Activated CD8-positive, alpha-beta T cell treated with anti-CD3 and anti-CD28 coated beads for 36 hours (primary cell): ENCODE data around the gene SLC31A2. TPM values are rescaled to one million over a fixed set of nuclear protein-coding genes. Genes with fewer than 3 reads are reported as not detected.

Experiments
- ATAC-seq: fragments of 200-7000 bp; cut with Tn5 transposase; one replicate; pipeline ENCODE4 v1.10.0; 2021; ENCODE audit warnings: mild to moderate bottlenecking, moderate library complexity
- CTCF ChIA-PET: fragments of 350-600 bp; sonication (Branson Sonifier 250); formaldehyde crosslinking; loops from one replicate; lab custom pipeline; 2021; ENCODE audit warnings: antibody characterized with exemption; lab: Charles Lee
- POLR2A ChIA-PET: fragments of 350-600 bp; sonication (Branson Sonifier 250); formaldehyde crosslinking; loops from one replicate; lab custom pipeline; 2021; ENCODE audit warnings: antibody characterized with exemption; lab: Charles Lee
- DNase-seq: peaks from one replicate; pipeline ENCODE4 v3.0.0-alpha.2; 2020
- H3K27ac Mint-ChIP-seq: one replicate; pipeline ENCODE4 v1.8.0; 2021; ENCODE audit warnings: mild to moderate bottlenecking, mixed read lengths
- H3K27me3 Mint-ChIP-seq: one replicate; pipeline ENCODE4 v1.8.0; 2021; ENCODE audit warnings: mixed read lengths
- H3K36me3 Mint-ChIP-seq: one replicate; pipeline ENCODE4 v1.8.0; 2021; ENCODE audit warnings: low read depth, mixed read lengths
- H3K4me1 Mint-ChIP-seq: one replicate; pipeline ENCODE4 v1.8.0; 2021; ENCODE audit warnings: low read depth, mixed read lengths
- H3K4me3 Mint-ChIP-seq: one replicate; pipeline ENCODE4 v1.8.0; 2021; ENCODE audit warnings: mild to moderate bottlenecking, moderate library complexity, mixed read lengths
- H3K9me3 Mint-ChIP-seq: one replicate; pipeline ENCODE4 v1.8.0; 2021; ENCODE audit warnings: mixed read lengths
- CTCF ChIP-seq: fragments of 200-600 bp; IDR thresholded peaks from one replicate; pipeline ENCODE4 v1.8.0; 2022; ENCODE audit warnings: antibody characterized with exemption, mild to moderate bottlenecking
- intact Hi-C: fragments of 100-400 bp; cut with micrococcal nuclease; formaldehyde crosslinking; loops from one replicate; pipeline ENCODE4 v1.10.0; 2022
- total RNA-seq, 2 experiments: library from RNA; stranded (reverse); gene quantifications; one replicate each; pipeline ENCODE4 v1.2.3, GENCODE V29; 2021

The SLC31A2 gene
- total RNA-seq, 2 experiments from 2014 or later: 1.6 to 3.4 TPM

- ATAC-seq (no peak), DNase-seq (no peak)
- CTCF ChIA-PET: interaction anchor here (0.9 to 2.4 kb wide), 3 partner anchors 9 to 499 kb away, joined by 3 to 18 read pairs (median 4); no protein-coding TSS in a partner anchor
- no peak overlapping the region for H3K4me3 Mint-ChIP-seq
- H3K4me1 Mint-ChIP-seq: peaks cover 33% of the 10 kb centered on the region
- peak overlapping the region; percentile 88 for H3K27ac Mint-ChIP-seq
- no peaks in the 10 kb centered on the region for H3K9me3 Mint-ChIP-seq
- POLR2A ChIA-PET: interaction anchor here (2.5 kb wide), 1 partner anchor 64 kb away, joined by 10 read pairs; the partner anchor contains the start of genes FKBP15 and SLC31A1
- TF ChIP-seq CTCF: no peak
- no peaks in the 10 kb centered on the region for H3K27me3 Mint-ChIP-seq
- peaks cover 11% of the 10 kb centered on the region for H3K36me3 Mint-ChIP-seq
- intact Hi-C loops: no loop called here
Observed at GRCh38 chr9:113156880-113157279, 6.1 kb downstream of the SLC31A2 start.

GRCh38 chr9:113158446-113158845 lies 7.6 kb downstream of the SLC31A2 start:
- ChIA-PET CTCF (interaction anchor here (1.2 kb wide), 1 partner anchor 46 kb away, joined by 3 read pairs; no protein-coding TSS in a partner anchor), POLR2A (interaction anchor here (0.9 kb wide), 1 partner anchor 20 kb away, joined by 7 read pairs; no protein-coding TSS in a partner anchor)
- Mint-ChIP-seq H3K27ac (no peak overlapping the region), H3K27me3 (no peaks in the 10 kb centered on the region), H3K9me3 (no peaks in the 10 kb centered on the region), H3K4me1 (peaks cover 25% of the 10 kb centered on the region), H3K36me3 (peaks cover 15% of the 10 kb centered on the region), H3K4me3 (no peak overlapping the region)
- no peak for ATAC-seq
- no peak for TF ChIP-seq CTCF
- intact Hi-C loops: no loop called here
- DNase-seq: no peak

- ATAC-seq: no peak
- Mint-ChIP-seq H3K4me3 (no peak overlapping the region), H3K27ac (peak overlapping the region; percentile 8), H3K27me3 (no peaks in the 10 kb centered on the region), H3K4me1 (peaks cover 14% of the 10 kb centered on the region), H3K36me3 (peaks cover 18% of the 10 kb centered on the region), H3K9me3 (no peaks in the 10 kb centered on the region)
- intact Hi-C loops: no loop called here
- ChIA-PET POLR2A (interaction anchor here (0.5 kb wide), 1 partner anchor 9 kb away, joined by 4 read pairs; no protein-coding TSS in a partner anchor), CTCF (interaction anchor here (1.1 kb wide), 1 partner anchor 48 kb away, joined by 4 read pairs; no protein-coding TSS in a partner anchor)
- DNase-seq: no peak
- TF ChIP-seq CTCF: no peak
Observed at GRCh38 chr9:113160571-113160970, 9.8 kb downstream of the SLC31A2 start.

DNA sequence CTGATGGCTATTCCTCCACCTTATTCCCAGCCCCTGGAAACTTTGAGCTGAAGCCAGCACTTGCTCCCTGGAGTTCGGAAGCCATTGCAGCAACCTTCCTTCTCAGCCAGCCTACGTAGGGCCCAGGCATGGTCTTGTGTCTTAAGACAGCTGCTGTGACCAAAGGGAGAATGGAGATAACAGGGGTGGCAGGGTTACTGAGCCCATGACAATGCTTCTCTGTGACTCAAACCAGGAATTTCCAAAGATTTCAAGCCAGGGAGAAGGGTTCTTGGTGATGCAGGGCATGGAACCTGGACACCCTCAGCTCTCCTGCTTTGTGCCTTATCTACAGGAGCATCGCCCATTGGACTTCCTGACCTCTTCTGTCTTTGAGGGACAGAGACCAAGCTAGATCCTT lies 12.2 kb downstream of the SLC31A2 start:
- no peak overlapping the region for H3K27ac Mint-ChIP-seq
- DNase-seq (no peak), ATAC-seq (no peak)
- no peaks in the 10 kb centered on the region for H3K4me1 Mint-ChIP-seq
- H3K36me3 Mint-ChIP-seq: peaks cover 30% of the 10 kb centered on the region
- intact Hi-C loops: no loop called here
- no peak for TF ChIP-seq CTCF
- ChIA-PET POLR2A (interaction anchor here (1.2 to 1.6 kb wide), 3 partner anchors 8 to 59 kb away, joined by 3 to 5 read pairs (median 5); partner anchors contain the start of gene SLC31A2), CTCF (interaction anchor here (1.1 to 1.3 kb wide), 2 partner anchors 12 to 492 kb away, joined by 3 to 4 read pairs; partner anchors contain the start of gene SLC31A2)
- H3K27me3 Mint-ChIP-seq: no peaks in the 10 kb centered on the region
- H3K4me3 Mint-ChIP-seq: no peak overlapping the region
- H3K9me3 Mint-ChIP-seq: no peaks in the 10 kb centered on the region

- Mint-ChIP-seq H3K27ac (no peak overlapping the region), H3K27me3 (no peaks in the 10 kb centered on the region), H3K4me1 (no peaks in the 10 kb centered on the region), H3K4me3 (no peak overlapping the region), H3K36me3 (peaks cover 35% of the 10 kb centered on the region), H3K9me3 (no peaks in the 10 kb centered on the region)
- CTCF ChIA-PET: no interaction called here
- DNase-seq (no peak), ATAC-seq (no peak)
- no peak for TF ChIP-seq CTCF
- intact Hi-C loops: no loop called here
- POLR2A ChIA-PET: no interaction called here
Observed at GRCh38 chr9:113164536-113165300, 13.9 kb downstream of the SLC31A2 start.
